GM12878 (cell line): ENCODE results near the gene DNAJB5. TPM values are rescaled to one million over a fixed set of nuclear protein-coding genes. Genes with fewer than 3 reads are reported as not detected.
"Not testable (repeated sequence)": the region's sequence is repeated elsewhere in the genome, so short reads cannot be mapped to it uniquely, and the experiment has no call there.

Experiments used
- ATAC-seq: fragments of 200-7000 bp; cut with Tn5 transposase; 3 replicates; pipeline ENCODE4 v1.9.1; 2020; ENCODE audit warnings: mild to moderate bottlenecking, moderate library complexity
- BruUV-seq: library from RNA; stranded (reverse); fragments of 400-500 nt; replicated peaks from 2 replicates; lab custom pipeline; 2021; lab: Mats Ljungman, UMichigan
- CTCF ChIA-PET: fragments of 300-600 bp; sonication (Branson Sonifier 250); formaldehyde crosslinking; extraction: SDS; loops from one replicate; lab custom pipeline; 2021; ENCODE audit warnings: inconsistent platforms; lab: Yijun Ruan, JAX
- POLR2A ChIA-PET: fragments of 350-600 bp; formaldehyde crosslinking; extraction: SDS; loops from one replicate; lab custom pipeline; 2021; ENCODE audit warnings: inconsistent platforms; lab: Charles Lee
- RAD21 ChIA-PET: fragments of 300-600 bp; sonication (Branson Sonifier 250); formaldehyde crosslinking; loops from one replicate; lab custom pipeline; 2023; ENCODE audit warnings: antibody characterized with exemption; ENCODE audit not compliant: unreplicated experiment; lab: Charles Lee
- SMC1A ChIA-PET: fragments of 300-600 bp; sonication (Branson Sonifier 250); formaldehyde crosslinking; loops from one replicate; lab custom pipeline; 2023; ENCODE audit not compliant: unreplicated experiment, uncharacterized antibody; lab: Charles Lee
- DNase-seq: peaks from one replicate; pipeline ENCODE4 v3.0.0-alpha.2; 2011; ENCODE audit warnings: low read depth, low spot score
- FAIRE-seq: peaks from 3 replicates; lab custom pipeline; 2011; peaks lifted over from hg19 to GRCh38; lab: Jason Lieb, UNC
- H2AFZ ChIP-seq: 2 replicates; pipeline ENCODE4 v1.6.0; 2011; ENCODE audit warnings: low read depth, low read length, control low read depth; ENCODE audit not compliant: control insufficient read depth
- H3K27ac ChIP-seq: 2 replicates; pipeline ENCODE4 v1.5.1; 2011; ENCODE audit warnings: control low read depth; ENCODE audit not compliant: control insufficient read depth, insufficient read depth
- H3K27me3 ChIP-seq, 2 experiments: replicated peaks in 1 of 2; 2 replicates each; pipeline versions ENCODE4 v1.6.0 to v1.6.1; 2011; ENCODE audit warnings: low read length in 1 of 2; ENCODE audit not compliant: control insufficient read depth in 2 of 2, insufficient read depth in 2 of 2
- H3K36me3 ChIP-seq, 2 experiments: 2 replicates each; pipeline ENCODE4 v1.5.1; 2011; ENCODE audit warnings: low read length in 1 of 2; ENCODE audit not compliant: control insufficient read depth in 2 of 2, insufficient read depth in 2 of 2
- H3K4me1 ChIP-seq: 2 replicates; pipeline ENCODE4 v1.6.1; 2011; ENCODE audit warnings: mild to moderate bottlenecking, low read length, moderate library complexity, mixed read lengths; ENCODE audit not compliant: control insufficient read depth, insufficient read depth
- H3K4me2 ChIP-seq: 2 replicates; pipeline ENCODE4 v1.6.0; 2011; ENCODE audit warnings: control low read depth; ENCODE audit not compliant: control insufficient read depth, insufficient read depth
- H3K4me3 ChIP-seq: fragments of 200-600 bp; sonication (generic); 2 replicates; pipeline ENCODE4 v1.5.1; 2016
- H3K79me2 ChIP-seq: 2 replicates; pipeline ENCODE4 v1.6.0; 2011; ENCODE audit warnings: low read length; ENCODE audit not compliant: control insufficient read depth, insufficient read depth
- H3K9ac ChIP-seq: 2 replicates; pipeline ENCODE4 v1.8.0; 2011; ENCODE audit warnings: low read length, control low read depth, mixed read lengths; ENCODE audit not compliant: control insufficient read depth, insufficient read depth
- H3K9me3 ChIP-seq: replicated peaks from 3 replicates; pipeline ENCODE4 v1.5.1; 2011; ENCODE audit warnings: mild to moderate bottlenecking, low read length; ENCODE audit not compliant: control insufficient read depth, insufficient read depth
- H4K20me1 ChIP-seq: 2 replicates; pipeline ENCODE4 v1.6.0; 2011; ENCODE audit not compliant: control insufficient read depth, insufficient read depth
- ATF7 ChIP-seq: fragments of 450-650 bp; IDR thresholded peaks from 2 replicates; pipeline ENCODE4 v1.6.1; 2016; ENCODE audit warnings: low read depth, mild to moderate bottlenecking
- SIX5 ChIP-seq: IDR thresholded peaks from 2 replicates; pipeline ENCODE4 v1.6.1; 2011; ENCODE audit warnings: mild to moderate bottlenecking, low read depth, low read length, moderate library complexity; ENCODE audit not compliant: severe bottlenecking
- SPI1 ChIP-seq: IDR thresholded peaks from 2 replicates; pipeline ENCODE4 v1.6.1; 2011; ENCODE audit warnings: low read depth, mild to moderate bottlenecking, low read length, moderate library complexity, borderline replicate concordance; ENCODE audit not compliant: insufficient read depth
- WGBS: methylation state at CpG from one replicate; pipeline ENCODE4 v1.1.6; 2016; ENCODE audit warnings: low lambda C conversion rate; ENCODE audit not compliant: insufficient replicate concordance, insufficient coverage; ENCODE audit errors: missing lambda C conversion rate; 5-methylcytosine and 5-hydroxymethylcytosine counted together
- in situ Hi-C: fragments of 300-500 bp; cut with MboI; formaldehyde crosslinking; loops from 9 replicates; pipeline ENCODE4 v1.14.3; 2018; ENCODE audit warnings: mixed read lengths
- intact Hi-C: fragments of 100-400 bp; cut with micrococcal nuclease; formaldehyde crosslinking; loops from one replicate; pipeline ENCODE4 v1.14.2; 2022; ENCODE audit not compliant: unreplicated experiment
- polyA plus RNA-seq, 11 experiments: library from polyadenylated mRNA; depleted of rRNA in 4 of 11; unstranded in 6 of 11; stranded (reverse) in 5 of 11; fragments of >200 nt; fragmentation: Nextera tagmentation in 4 of 11; fragmentation: Illumina TruSeq in 1 of 11; extraction: Ambion mirVana in 4 of 11; extraction: Trizol in 1 of 11; gene quantifications; 1 replicate in 1 of 11; 2 replicates in 10 of 11; pipeline versions ENCODE4 v1.2.1 to v1.2.3, GENCODE V29; 2011 to 2016; ENCODE audit warnings: inconsistent platforms in 2 of 11, missing spikeins in 2 of 11, low read depth in 1 of 11
- total RNA-seq, 4 experiments: library from RNA; depleted of rRNA in 3 of 4; stranded (reverse); fragments of >200 nt in 3 of 4; fragmentation: Illumina TruSeq in 1 of 4; extraction: Trizol in 1 of 4; gene quantifications; 2 replicates each; pipeline versions ENCODE4 v1.2.1 to v1.2.3, GENCODE V29; 2013 to 2021
- TF ChIP-seq, protein P1 (sequence below): fragments of 150-350 bp; IDR thresholded peaks from 2 replicates; pipeline ENCODE4 v1.6.1; 2016; ENCODE audit warnings: low read depth, low read length

Gene DNAJB5
- total and polyA plus RNA-seq, 10 of the 15 experiments (the other 5 are each of a cell fraction or from before 2014, with no cell fraction given) = 0.92 to 13.3 (median 6.8) TPM

DNA sequence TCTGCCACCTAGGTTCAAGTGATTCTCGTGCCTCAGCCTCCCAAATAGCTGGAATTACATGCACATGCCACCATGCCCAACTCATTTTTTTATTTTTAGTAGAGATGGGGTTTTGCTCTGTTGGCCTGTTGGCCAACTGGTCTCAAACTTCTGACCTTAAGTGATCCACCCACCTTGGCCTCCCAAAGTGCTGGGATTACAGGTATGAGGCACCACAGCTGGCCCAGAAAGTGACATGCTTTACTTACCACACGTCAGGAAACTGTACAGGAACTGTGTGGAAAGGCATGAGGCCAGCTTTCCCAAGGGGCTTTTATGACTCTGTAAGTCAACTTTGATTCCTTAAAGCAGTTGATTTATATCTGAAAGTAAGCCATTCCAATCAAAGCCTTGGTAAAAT, 25.0 kb downstream of the DNAJB5 start (continued):
- no peak for TF ChIP-seq SIX5
- no peak for TF ChIP-seq ATF7
- TF ChIP-seq, protein P1, sequence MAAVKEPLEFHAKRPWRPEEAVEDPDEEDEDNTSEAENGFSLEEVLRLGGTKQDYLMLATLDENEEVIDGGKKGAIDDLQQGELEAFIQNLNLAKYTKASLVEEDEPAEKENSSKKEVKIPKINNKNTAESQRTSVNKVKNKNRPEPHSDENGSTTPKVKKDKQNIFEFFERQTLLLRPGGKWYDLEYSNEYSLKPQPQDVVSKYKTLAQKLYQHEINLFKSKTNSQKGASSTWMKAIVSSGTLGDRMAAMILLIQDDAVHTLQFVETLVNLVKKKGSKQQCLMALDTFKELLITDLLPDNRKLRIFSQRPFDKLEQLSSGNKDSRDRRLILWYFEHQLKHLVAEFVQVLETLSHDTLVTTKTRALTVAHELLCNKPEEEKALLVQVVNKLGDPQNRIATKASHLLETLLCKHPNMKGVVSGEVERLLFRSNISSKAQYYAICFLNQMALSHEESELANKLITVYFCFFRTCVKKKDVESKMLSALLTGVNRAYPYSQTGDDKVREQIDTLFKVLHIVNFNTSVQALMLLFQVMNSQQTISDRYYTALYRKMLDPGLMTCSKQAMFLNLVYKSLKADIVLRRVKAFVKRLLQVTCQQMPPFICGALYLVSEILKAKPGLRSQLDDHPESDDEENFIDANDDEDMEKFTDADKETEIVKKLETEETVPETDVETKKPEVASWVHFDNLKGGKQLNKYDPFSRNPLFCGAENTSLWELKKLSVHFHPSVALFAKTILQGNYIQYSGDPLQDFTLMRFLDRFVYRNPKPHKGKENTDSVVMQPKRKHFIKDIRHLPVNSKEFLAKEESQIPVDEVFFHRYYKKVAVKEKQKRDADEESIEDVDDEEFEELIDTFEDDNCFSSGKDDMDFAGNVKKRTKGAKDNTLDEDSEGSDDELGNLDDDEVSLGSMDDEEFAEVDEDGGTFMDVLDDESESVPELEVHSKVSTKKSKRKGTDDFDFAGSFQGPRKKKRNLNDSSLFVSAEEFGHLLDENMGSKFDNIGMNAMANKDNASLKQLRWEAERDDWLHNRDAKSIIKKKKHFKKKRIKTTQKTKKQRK = no peak

- H3K36me3 ChIP-seq, H3K4me1 ChIP-seq, RAD21 ChIA-PET, SMC1A ChIA-PET, H3K27ac ChIP-seq, H3K9ac ChIP-seq, in situ Hi-C loops, intact Hi-C loops, H3K79me2 ChIP-seq, H3K27me3 ChIP-seq, H3K4me3 ChIP-seq, FAIRE-seq, ATAC-seq, POLR2A ChIA-PET, H4K20me1 ChIP-seq, BruUV-seq, H3K9me3 ChIP-seq: not testable (repeated sequence)
- Histone ChIP-seq H3K4me2 (peak overlapping the region; percentile 33; the same call in 1 of the 2 replicates), H2AFZ (peak overlapping the region; percentile 44; the same call in 1 of the 2 replicates)
- peak; percentile 11 for DNase-seq
- peak; percentile 61; the same call in 1 of the 2 replicates for TF ChIP-seq SPI1
- 38% methylated on average over 5 of the region's 5 CpGs for WGBS
- CTCF ChIA-PET = interaction anchor here (0.8 kb wide), 1 partner anchor 28 kb away, joined by 4 read pairs; no protein-coding TSS in a partner anchor
These were observed 33.9 kb downstream of the DNAJB5 start for GRCh38 chr9:35023443-35023842.
